ENCODE data around the gene TNPO2. TPM values are rescaled to one million over a fixed set of nuclear protein-coding genes. Genes with fewer than 3 reads are reported as not detected.

The TNPO2 gene
- total and polyA plus RNA-seq, 4 donors, result 29.5 to 63.0 (median 43.1) TPM

GRCh38 chr19:12769689-12770088, 46.0 kb upstream of the TNPO2 start:
- WGBS, 2 donors, result 65 to 67% methylated on average over 35 to 37 of the region's 37 CpGs
- peak; percentile 8 to 56 (median 45) for DNase-seq
- H3K36me3 ChIP-seq (ENCODE audit: control insufficient read depth in 4 of 4, insufficient read depth in 4 of 4, low read length in 4 of 4), result peaks cover 0 to 38% (median 1%) of the 10 kb centered on the region in 4 donors
- no peak overlapping the region for H3K9ac ChIP-seq (ENCODE audit: insufficient read depth in 1 of 2, low read length in 2 of 2)
- H3K27ac ChIP-seq (ENCODE audit: low read depth in 1 of 2, low read length in 1 of 2), result peak overlapping the region in 1 of 2 donors; percentile 9
- no peaks in the 10 kb centered on the region for H3K9me3 ChIP-seq (ENCODE audit: control insufficient read depth in 4 of 4, insufficient read depth in 3 of 4, low read length in 3 of 4)
- TF ChIP-seq CTCF (IDR thresholded peaks at IDR 0.05; ENCODE audit: control extremely low read depth, extremely low read depth), result no peak
- ATAC-seq (ENCODE audit: insufficient read depth, low FRiP score), result peak; percentile 54
- H3K4me3 ChIP-seq, result no peak overlapping the region
- no peaks in the 10 kb centered on the region for H3K27me3 ChIP-seq (ENCODE audit: control insufficient read depth in 3 of 3, insufficient read depth in 3 of 3, low read length in 2 of 3)
- peaks cover 0 to 7% (median 0%) of the 10 kb centered on the region in 5 donors for H3K4me1 ChIP-seq (ENCODE audit: control insufficient read depth in 5 of 5, insufficient read depth in 5 of 5, low read length in 5 of 5)

- H3K27me3 ChIP-seq (ENCODE audit: control insufficient read depth in 3 of 3, insufficient read depth in 3 of 3, low read length in 2 of 3), result no peaks in the 10 kb centered on the region
Observed at GRCh38 chr19:12767666-12768065, 43.9 kb upstream of the TNPO2 start.

GRCh38 chr19:12767150-12767549, 43.4 kb upstream of the TNPO2 start:
- Histone ChIP-seq H3K36me3 (ENCODE audit: control insufficient read depth in 4 of 4, insufficient read depth in 4 of 4, low read length in 4 of 4) (peaks cover 0 to 51% (median 8%) of the 10 kb centered on the region in 4 donors), H3K9me3 (ENCODE audit: control insufficient read depth in 4 of 4, insufficient read depth in 3 of 4, low read length in 3 of 4) (no peaks in the 10 kb centered on the region), H3K4me1 (ENCODE audit: control insufficient read depth in 5 of 5, insufficient read depth in 5 of 5, low read length in 5 of 5) (peaks cover 0 to 4% (median 0%) of the 10 kb centered on the region in 5 donors), H3K4me3 (no peak overlapping the region), H3K27ac (ENCODE audit: low read depth in 1 of 2, low read length in 1 of 2) (no peak overlapping the region), H3K9ac (ENCODE audit: insufficient read depth in 1 of 2, low read length in 2 of 2) (no peak overlapping the region), H3K27me3 (ENCODE audit: control insufficient read depth in 3 of 3, insufficient read depth in 3 of 3, low read length in 2 of 3) (no peaks in the 10 kb centered on the region)
- DNase-seq, result no peak
- TF ChIP-seq CTCF (IDR thresholded peaks at IDR 0.05; ENCODE audit: control extremely low read depth, extremely low read depth), result no peak
- WGBS, 2 donors, result 94% methylated on average over 11 of the region's 11 CpGs
- no peak for ATAC-seq (ENCODE audit: insufficient read depth, low FRiP score)

More at GRCh38 chr19:12767666-12768065, 43.9 kb upstream of the TNPO2 start:
- Histone ChIP-seq H3K4me3 (no peak overlapping the region), H3K27ac (ENCODE audit: low read depth in 1 of 2, low read length in 1 of 2) (no peak overlapping the region), H3K9ac (ENCODE audit: insufficient read depth in 1 of 2, low read length in 2 of 2) (no peak overlapping the region), H3K36me3 (ENCODE audit: control insufficient read depth in 4 of 4, insufficient read depth in 4 of 4, low read length in 4 of 4) (peaks cover 0 to 51% (median 8%) of the 10 kb centered on the region in 4 donors), H3K9me3 (ENCODE audit: control insufficient read depth in 4 of 4, insufficient read depth in 3 of 4, low read length in 3 of 4) (no peaks in the 10 kb centered on the region), H3K4me1 (ENCODE audit: control insufficient read depth in 5 of 5, insufficient read depth in 5 of 5, low read length in 5 of 5) (peaks cover 0 to 4% (median 0%) of the 10 kb centered on the region in 5 donors)
- ATAC-seq (ENCODE audit: insufficient read depth, low FRiP score) (no peak), DNase-seq (no peak)
- TF ChIP-seq CTCF (IDR thresholded peaks at IDR 0.05; ENCODE audit: control extremely low read depth, extremely low read depth), result no peak
- WGBS, 2 donors, result 97 to 98% methylated on average over 15 of the region's 15 CpGs

GRCh38 chr19:12766051-12766521, 42.4 kb upstream of the TNPO2 start:
- ATAC-seq (ENCODE audit: insufficient read depth, low FRiP score) (peak; percentile 84), DNase-seq (peak; percentile 67 to 89 (median 69))
- H3K36me3 ChIP-seq (ENCODE audit: control insufficient read depth in 4 of 4, insufficient read depth in 4 of 4, low read length in 4 of 4), result peaks cover 0 to 53% (median 8%) of the 10 kb centered on the region in 4 donors
- H3K27me3 ChIP-seq (ENCODE audit: control insufficient read depth in 3 of 3, insufficient read depth in 3 of 3, low read length in 2 of 3), result no peaks in the 10 kb centered on the region
- peaks cover 0 to 3% (median 0%) of the 10 kb centered on the region in 5 donors for H3K4me1 ChIP-seq (ENCODE audit: control insufficient read depth in 5 of 5, insufficient read depth in 5 of 5, low read length in 5 of 5)
- 57 to 82% methylated on average over 30 of the region's 30 CpGs for WGBS, 2 donors
- TF ChIP-seq CTCF (IDR thresholded peaks at IDR 0.05; ENCODE audit: control extremely low read depth, extremely low read depth), result peak; percentile 94
- no peak overlapping the region for H3K4me3 ChIP-seq
- peak overlapping the region in 1 of 2 donors; percentile 6 for H3K27ac ChIP-seq (ENCODE audit: low read depth in 1 of 2, low read length in 1 of 2)
- no peak overlapping the region for H3K9ac ChIP-seq (ENCODE audit: insufficient read depth in 1 of 2, low read length in 2 of 2)
- H3K9me3 ChIP-seq (ENCODE audit: control insufficient read depth in 4 of 4, insufficient read depth in 3 of 4, low read length in 3 of 4), result no peaks in the 10 kb centered on the region

Data from lung (tissue), 12 donors.